ENCODE data around the gene AGAP1. TPM values are rescaled to one million over a fixed set of nuclear protein-coding genes. Genes with fewer than 3 reads are reported as not detected.

Gene AGAP1
- total RNA-seq, 1 donor from 2014 or later = 54.7 TPM

DNA sequence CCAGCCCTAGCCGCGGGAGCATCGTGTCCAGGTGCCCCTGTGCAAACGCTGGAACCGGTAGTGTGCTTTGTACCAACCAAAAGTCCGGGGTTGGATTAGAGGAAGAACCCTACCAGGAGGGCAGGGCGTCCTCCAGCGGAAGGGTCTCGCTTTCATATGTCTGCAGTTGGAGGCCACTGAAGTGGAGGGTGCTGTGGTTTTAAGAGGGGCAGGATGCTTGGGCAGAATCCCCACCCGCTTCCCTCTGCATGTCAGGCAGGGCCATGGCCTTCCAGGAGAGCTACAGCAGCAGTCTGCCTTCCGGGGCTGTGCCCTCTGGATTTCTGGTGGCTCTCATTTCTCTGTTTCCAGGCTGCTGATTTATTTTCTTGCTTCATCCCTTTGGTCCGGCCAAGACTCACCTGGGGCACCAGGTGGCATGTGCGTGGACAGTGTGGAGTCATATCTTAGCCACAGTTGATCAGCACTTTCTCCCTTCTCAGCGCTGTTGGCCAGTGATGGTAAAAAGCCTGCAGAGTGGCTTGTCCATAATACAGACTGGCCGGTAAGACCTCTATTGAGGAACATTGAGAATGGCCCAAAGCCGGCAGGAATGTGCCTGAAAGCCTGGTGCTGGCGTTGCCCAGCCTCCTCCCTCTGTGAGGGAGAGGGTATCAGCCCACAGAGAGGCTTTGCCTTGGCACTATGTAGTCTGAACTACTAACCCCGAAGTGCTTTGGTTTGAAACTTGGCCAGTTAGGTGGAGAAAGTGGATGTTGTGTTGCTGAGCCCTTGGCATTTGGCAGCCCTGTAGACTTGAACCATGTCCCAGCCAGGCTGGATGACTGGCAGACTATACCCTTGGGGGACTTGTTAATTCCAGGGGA lies 1.8 kb downstream of the AGAP1 start:
- Mint-ChIP-seq H3K4me3 (peak overlapping the region; percentile 92), H3K27me3 (ENCODE audit: low read depth) (no peaks in the 10 kb centered on the region), H3K9me3 (no peaks in the 10 kb centered on the region), H3K4me1 (peaks cover 59% of the 10 kb centered on the region), H3K27ac (ENCODE audit: unreplicated experiment) (peak overlapping the region; percentile 16), H3K36me3 (ENCODE audit: low read depth) (no peaks in the 10 kb centered on the region)
- DNase-seq (ENCODE audit: low read depth, low spot score) = no peak
- TF ChIP-seq, protein P1, sequence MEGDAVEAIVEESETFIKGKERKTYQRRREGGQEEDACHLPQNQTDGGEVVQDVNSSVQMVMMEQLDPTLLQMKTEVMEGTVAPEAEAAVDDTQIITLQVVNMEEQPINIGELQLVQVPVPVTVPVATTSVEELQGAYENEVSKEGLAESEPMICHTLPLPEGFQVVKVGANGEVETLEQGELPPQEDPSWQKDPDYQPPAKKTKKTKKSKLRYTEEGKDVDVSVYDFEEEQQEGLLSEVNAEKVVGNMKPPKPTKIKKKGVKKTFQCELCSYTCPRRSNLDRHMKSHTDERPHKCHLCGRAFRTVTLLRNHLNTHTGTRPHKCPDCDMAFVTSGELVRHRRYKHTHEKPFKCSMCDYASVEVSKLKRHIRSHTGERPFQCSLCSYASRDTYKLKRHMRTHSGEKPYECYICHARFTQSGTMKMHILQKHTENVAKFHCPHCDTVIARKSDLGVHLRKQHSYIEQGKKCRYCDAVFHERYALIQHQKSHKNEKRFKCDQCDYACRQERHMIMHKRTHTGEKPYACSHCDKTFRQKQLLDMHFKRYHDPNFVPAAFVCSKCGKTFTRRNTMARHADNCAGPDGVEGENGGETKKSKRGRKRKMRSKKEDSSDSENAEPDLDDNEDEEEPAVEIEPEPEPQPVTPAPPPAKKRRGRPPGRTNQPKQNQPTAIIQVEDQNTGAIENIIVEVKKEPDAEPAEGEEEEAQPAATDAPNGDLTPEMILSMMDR (conservative IDR thresholded peaks at IDR 0.05) = peak; percentile 10

DNA sequence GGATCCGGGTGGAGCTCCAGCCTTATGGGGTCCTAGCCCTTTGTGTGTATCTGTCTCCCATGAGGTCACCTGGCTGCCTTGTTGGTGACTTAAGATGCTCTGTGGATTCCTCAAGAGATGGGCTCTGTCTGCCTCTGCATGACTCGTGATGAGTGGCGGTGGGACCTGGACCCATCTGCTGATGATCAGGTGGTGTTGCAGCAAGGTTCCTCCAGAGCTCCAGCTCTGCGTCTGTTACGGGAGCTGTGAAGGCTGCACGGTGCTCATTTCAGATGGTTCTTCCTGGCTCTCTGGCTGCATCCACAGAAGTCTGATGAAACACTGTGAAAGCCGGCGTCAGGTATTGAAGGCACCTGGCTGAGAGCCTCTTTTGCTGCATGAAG lies 2.4 kb downstream of the AGAP1 start:
- no peak for DNase-seq (ENCODE audit: low read depth, low spot score)
- Mint-ChIP-seq H3K36me3 (ENCODE audit: low read depth) (no peaks in the 10 kb centered on the region), H3K9me3 (no peaks in the 10 kb centered on the region), H3K4me3 (peak overlapping the region; percentile 92), H3K27ac (ENCODE audit: unreplicated experiment) (no peak overlapping the region), H3K4me1 (peaks cover 64% of the 10 kb centered on the region), H3K27me3 (ENCODE audit: low read depth) (no peaks in the 10 kb centered on the region)
- TF ChIP-seq, protein P1 (conservative IDR thresholded peaks at IDR 0.05) = no peak

DNA sequence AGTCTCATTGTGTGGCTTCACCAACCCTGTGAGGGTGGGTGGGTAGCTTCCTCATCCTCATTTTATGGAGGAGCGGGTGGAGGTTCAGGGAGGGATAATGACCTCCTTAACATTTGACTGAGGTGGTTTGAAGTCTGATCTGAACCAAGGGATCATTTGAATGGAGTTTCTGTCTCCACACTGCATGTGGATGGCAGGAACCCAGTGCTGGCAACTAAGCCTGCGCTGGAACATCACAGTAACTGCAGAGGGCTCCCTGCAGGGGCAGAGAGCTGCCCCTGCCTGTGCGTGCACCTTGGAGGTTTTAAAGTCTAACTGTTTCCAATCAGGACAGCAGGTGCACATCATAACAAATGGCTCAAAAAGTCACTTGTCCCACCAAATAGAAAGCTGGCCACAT lies 3.3 kb downstream of the AGAP1 start:
- Mint-ChIP-seq H3K27ac (ENCODE audit: unreplicated experiment) (no peak overlapping the region), H3K4me1 (peaks cover 73% of the 10 kb centered on the region), H3K9me3 (no peaks in the 10 kb centered on the region), H3K27me3 (ENCODE audit: low read depth) (no peaks in the 10 kb centered on the region), H3K36me3 (ENCODE audit: low read depth) (no peaks in the 10 kb centered on the region), H3K4me3 (peak overlapping the region; percentile 92)
- TF ChIP-seq, protein P1 (conservative IDR thresholded peaks at IDR 0.05) = no peak
- DNase-seq (ENCODE audit: low read depth, low spot score) = no peak

DNA sequence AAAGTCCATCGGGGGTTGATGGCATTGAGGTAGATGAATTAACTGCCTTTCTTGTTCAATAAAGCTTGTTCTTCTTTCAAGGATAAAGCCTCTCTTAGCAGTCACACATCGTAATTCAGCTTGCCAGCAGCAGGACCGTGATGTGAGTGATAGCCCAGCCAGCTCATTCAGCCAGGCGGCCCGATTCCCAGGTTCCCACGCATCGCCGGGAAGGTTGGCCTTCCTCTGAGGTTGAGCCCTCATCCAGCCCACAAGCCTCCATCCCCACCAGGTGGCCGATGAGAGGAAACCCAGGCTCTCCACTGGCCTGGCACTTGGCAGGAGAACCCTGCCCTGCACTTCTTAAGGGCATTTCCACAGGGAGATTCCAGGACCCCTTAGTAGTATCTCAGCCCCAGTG lies 4.7 kb downstream of the AGAP1 start:
- Mint-ChIP-seq H3K27me3 (ENCODE audit: low read depth) (no peaks in the 10 kb centered on the region), H3K36me3 (ENCODE audit: low read depth) (no peaks in the 10 kb centered on the region), H3K9me3 (no peaks in the 10 kb centered on the region), H3K27ac (ENCODE audit: unreplicated experiment) (no peak overlapping the region), H3K4me1 (peaks cover 75% of the 10 kb centered on the region), H3K4me3 (peak overlapping the region; percentile 64)
- DNase-seq (ENCODE audit: low read depth, low spot score) = no peak
- TF ChIP-seq, protein P1 (conservative IDR thresholded peaks at IDR 0.05) = no peak

DNA sequence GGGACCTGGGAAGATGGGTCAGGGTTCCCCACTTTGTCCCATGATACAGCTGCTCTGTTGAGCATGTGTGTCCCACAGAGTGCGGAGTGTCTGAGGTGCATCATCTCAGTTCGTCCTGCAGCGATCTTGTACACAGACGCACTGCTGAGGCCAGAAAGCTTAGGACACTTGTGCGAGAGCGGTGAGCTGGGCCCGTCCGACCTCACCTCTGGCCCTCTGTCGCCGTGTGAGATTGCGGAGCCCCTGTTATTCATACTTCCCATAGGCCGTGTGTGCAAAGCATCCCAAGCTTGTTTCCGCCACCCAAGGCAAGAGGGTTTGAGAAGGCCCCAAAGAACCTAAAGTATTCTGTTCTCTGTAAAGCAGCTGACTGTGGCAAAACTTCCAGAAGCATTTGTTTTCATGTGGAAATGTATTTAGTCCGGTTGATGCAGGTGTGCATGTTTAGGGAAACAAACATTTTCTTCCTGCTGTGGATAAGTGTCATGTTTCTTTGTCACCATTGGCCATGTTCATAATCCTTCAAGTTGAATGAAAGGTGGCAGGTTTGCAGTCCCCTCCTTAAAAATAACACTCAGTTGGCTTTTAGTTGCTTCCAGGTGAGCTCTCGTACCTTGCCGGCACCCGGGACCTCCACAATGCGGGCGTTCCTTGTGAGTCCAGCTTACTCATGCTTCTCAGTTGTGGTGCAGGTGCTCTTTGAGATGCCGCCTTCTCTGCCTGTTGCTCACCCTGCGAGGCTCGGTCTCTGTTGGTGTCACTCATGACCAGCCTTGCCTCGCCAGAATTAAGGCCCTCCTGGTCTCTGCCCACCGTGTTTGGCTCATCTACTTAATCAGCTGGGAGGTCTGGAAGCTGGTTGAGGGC lies 5.3 kb downstream of the AGAP1 start:
- Mint-ChIP-seq H3K36me3 (ENCODE audit: low read depth) (no peaks in the 10 kb centered on the region), H3K4me3 (peak overlapping the region; percentile 64), H3K27ac (ENCODE audit: unreplicated experiment) (no peak overlapping the region), H3K27me3 (ENCODE audit: low read depth) (no peaks in the 10 kb centered on the region), H3K4me1 (peaks cover 76% of the 10 kb centered on the region), H3K9me3 (no peaks in the 10 kb centered on the region)
- DNase-seq (ENCODE audit: low read depth, low spot score) = no peak
- TF ChIP-seq, protein P1 (conservative IDR thresholded peaks at IDR 0.05) = no peak

Measured in neural crest cell (in vitro differentiated cells).